ENCODE data around the gene ENO1. TPM values are rescaled to one million over a fixed set of nuclear protein-coding genes. Genes with fewer than 3 reads are reported as not detected.

Gene ENO1
- total RNA-seq, 1 donor = 1,591 TPM

DNA sequence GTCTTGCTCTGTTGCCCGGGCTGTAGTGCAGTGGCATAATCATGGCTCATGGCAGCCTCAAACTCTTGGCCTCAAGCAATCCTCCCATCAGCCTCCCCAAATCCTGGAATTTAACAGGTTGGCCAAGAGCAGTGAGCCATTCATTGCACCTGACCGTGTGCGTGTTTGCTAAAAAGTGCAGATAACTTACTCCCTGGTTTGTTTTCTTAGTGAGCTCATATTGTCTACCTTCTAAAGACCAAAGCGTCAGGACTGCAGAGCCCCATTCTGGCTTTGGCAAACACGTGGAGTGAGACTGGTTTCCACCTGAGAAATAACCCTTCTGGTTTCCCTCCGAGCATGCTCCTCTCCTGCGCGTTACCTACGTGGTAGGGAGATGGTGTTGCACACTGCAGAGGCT lies 35.0 kb upstream of the ENO1 start:
- Histone ChIP-seq H3K27me3 (ENCODE audit: insufficient read depth, low read length) (no peaks in the 10 kb centered on the region), H2AFZ (ENCODE audit: low read length) (no peak overlapping the region), H3K27ac (ENCODE audit: low read depth, low read length) (no peak overlapping the region), H3K4me2 (ENCODE audit: insufficient read depth, low read length) (no peak overlapping the region), H3K4me1 (ENCODE audit: insufficient read depth, low read length) (no peaks in the 10 kb centered on the region), H3K4me3 (ENCODE audit: insufficient read depth, low read length) (no peak overlapping the region), H3K79me2 (ENCODE audit: insufficient read depth, low read length) (no peaks in the 10 kb centered on the region), H4K20me1 (ENCODE audit: insufficient read depth, low read length) (no peaks in the 10 kb centered on the region), H3K9me3 (ENCODE audit: low read depth, low read length) (no peaks in the 10 kb centered on the region), H3K36me3 (ENCODE audit: insufficient read depth, low read length) (no peaks in the 10 kb centered on the region)
- peak; percentile 42 for DNase-seq (ENCODE audit: insufficient read length, low spot score, missing footprints)
- TF ChIP-seq, protein P1, sequence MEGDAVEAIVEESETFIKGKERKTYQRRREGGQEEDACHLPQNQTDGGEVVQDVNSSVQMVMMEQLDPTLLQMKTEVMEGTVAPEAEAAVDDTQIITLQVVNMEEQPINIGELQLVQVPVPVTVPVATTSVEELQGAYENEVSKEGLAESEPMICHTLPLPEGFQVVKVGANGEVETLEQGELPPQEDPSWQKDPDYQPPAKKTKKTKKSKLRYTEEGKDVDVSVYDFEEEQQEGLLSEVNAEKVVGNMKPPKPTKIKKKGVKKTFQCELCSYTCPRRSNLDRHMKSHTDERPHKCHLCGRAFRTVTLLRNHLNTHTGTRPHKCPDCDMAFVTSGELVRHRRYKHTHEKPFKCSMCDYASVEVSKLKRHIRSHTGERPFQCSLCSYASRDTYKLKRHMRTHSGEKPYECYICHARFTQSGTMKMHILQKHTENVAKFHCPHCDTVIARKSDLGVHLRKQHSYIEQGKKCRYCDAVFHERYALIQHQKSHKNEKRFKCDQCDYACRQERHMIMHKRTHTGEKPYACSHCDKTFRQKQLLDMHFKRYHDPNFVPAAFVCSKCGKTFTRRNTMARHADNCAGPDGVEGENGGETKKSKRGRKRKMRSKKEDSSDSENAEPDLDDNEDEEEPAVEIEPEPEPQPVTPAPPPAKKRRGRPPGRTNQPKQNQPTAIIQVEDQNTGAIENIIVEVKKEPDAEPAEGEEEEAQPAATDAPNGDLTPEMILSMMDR (IDR thresholded peaks at IDR 0.05; ENCODE audit: extremely low read depth, low read depth, low read length) = no peak

DNA sequence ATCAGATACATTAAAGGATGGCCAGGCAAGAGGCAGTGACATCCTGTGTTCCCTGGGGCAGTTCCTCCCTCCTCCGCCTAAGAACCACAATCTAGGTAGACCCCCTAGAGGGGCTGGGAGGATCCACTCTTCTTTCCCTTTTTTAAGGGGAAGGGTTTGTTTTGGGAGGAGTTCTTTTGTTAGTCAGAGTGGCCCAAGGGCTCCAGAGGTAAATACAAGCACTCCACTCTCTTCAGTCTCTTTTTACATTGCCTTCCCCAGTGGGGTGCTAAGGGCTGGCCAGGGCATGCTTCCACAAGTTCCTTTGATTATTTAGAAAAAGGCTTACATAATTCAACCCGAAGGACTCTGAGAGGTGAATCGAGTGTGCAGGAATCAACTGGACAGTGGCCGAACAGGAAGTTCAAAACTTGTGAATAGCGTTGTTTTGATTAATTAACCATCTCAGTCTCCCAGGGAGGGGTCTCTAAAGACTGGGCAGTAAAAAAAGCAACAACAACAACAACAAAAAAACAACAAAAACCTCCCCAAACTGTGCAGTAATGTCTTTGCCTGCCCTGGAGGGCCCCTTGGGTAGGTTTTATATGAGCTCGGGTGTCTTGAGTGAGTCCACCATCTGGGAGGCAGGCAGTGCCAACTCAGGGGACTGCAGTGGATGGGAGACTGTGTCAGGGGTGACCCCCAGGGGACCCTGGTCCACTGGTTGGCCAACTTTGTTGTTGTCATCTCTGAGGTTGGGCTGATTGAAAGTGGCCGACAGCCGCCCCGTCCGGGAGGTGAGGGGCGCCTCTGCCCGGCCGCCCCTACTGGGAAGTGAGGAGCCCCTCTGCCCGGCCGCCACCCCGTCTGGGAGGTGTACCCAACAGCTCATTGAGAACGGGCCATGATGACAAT lies 33.2 kb upstream of the ENO1 start:
- Histone ChIP-seq H4K20me1 (ENCODE audit: insufficient read depth, low read length) (no peaks in the 10 kb centered on the region), H3K27me3 (ENCODE audit: insufficient read depth, low read length) (no peaks in the 10 kb centered on the region), H3K4me1 (ENCODE audit: insufficient read depth, low read length) (no peaks in the 10 kb centered on the region), H3K27ac (ENCODE audit: low read depth, low read length) (no peak overlapping the region), H3K4me3 (ENCODE audit: insufficient read depth, low read length) (no peak overlapping the region), H3K4me2 (ENCODE audit: insufficient read depth, low read length) (no peak overlapping the region), H3K9me3 (ENCODE audit: low read depth, low read length) (no peaks in the 10 kb centered on the region), H3K36me3 (ENCODE audit: insufficient read depth, low read length) (no peaks in the 10 kb centered on the region), H3K79me2 (ENCODE audit: insufficient read depth, low read length) (no peaks in the 10 kb centered on the region), H2AFZ (ENCODE audit: low read length) (no peak overlapping the region)
- DNase-seq (ENCODE audit: insufficient read length, low spot score, missing footprints) = peak; percentile 69
- TF ChIP-seq, protein P1 (IDR thresholded peaks at IDR 0.05; ENCODE audit: extremely low read depth, low read depth, low read length) = no peak

DNA sequence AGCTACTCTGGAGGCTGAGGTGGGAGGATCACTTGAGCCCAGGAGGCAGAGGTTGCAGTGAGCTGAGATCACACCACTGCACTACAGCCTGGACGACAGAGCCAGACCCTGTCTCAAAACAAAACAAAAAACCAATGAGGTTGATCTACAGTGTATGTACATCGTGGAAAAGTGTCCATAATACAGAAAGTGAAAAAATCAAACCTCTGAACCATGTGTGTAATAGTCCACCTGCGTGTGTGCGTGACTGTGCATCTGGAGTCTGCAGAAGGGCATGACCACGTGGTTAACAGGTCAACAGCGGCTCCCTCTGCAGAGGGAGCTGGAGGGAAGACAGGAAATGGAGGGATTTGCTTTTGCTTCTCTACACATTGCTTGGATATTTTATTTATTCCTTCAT lies 32.4 kb upstream of the ENO1 start:
- no peaks in the 10 kb centered on the region for H3K9me3 ChIP-seq (ENCODE audit: low read depth, low read length)
- H3K27me3 ChIP-seq (ENCODE audit: insufficient read depth, low read length) = no peaks in the 10 kb centered on the region
- no peak overlapping the region for H3K4me2 ChIP-seq (ENCODE audit: insufficient read depth, low read length)
- H3K4me3 ChIP-seq (ENCODE audit: insufficient read depth, low read length) = no peak overlapping the region
- TF ChIP-seq, protein P1 (IDR thresholded peaks at IDR 0.05; ENCODE audit: extremely low read depth, low read depth, low read length) = no peak
- no peaks in the 10 kb centered on the region for H3K4me1 ChIP-seq (ENCODE audit: insufficient read depth, low read length)
- no peak for DNase-seq (ENCODE audit: insufficient read length, low spot score, missing footprints)
- H4K20me1 ChIP-seq (ENCODE audit: insufficient read depth, low read length) = no peaks in the 10 kb centered on the region
- no peaks in the 10 kb centered on the region for H3K36me3 ChIP-seq (ENCODE audit: insufficient read depth, low read length)
- no peak overlapping the region for H2AFZ ChIP-seq (ENCODE audit: low read length)
- H3K79me2 ChIP-seq (ENCODE audit: insufficient read depth, low read length) = no peaks in the 10 kb centered on the region
- H3K27ac ChIP-seq (ENCODE audit: low read depth, low read length) = no peak overlapping the region

DNA sequence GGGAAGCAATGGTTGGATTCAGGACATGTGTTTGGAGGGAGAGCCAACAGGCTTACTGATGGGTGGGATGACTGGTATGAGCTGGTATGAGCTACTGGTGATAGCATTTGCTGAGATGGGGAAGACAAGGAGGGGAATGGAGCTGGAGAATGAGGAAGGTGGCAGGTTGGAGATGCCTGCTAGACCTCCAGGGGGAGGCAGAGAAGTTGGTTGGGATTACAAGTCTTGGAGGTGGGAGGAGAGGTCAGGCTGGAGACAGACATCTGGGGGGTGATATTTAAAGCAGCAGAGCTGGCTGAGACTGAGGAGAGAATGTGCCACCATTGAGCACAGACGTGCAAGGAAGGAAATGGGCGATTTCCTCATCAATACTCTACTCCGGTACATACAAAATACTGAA lies 31.8 kb upstream of the ENO1 start:
- H3K27ac ChIP-seq (ENCODE audit: low read depth, low read length) = no peak overlapping the region
- TF ChIP-seq, protein P1 (IDR thresholded peaks at IDR 0.05; ENCODE audit: extremely low read depth, low read depth, low read length) = no peak
- H3K27me3 ChIP-seq (ENCODE audit: insufficient read depth, low read length) = no peaks in the 10 kb centered on the region
- H2AFZ ChIP-seq (ENCODE audit: low read length) = no peak overlapping the region
- no peaks in the 10 kb centered on the region for H3K9me3 ChIP-seq (ENCODE audit: low read depth, low read length)
- H3K36me3 ChIP-seq (ENCODE audit: insufficient read depth, low read length) = no peaks in the 10 kb centered on the region
- H3K4me3 ChIP-seq (ENCODE audit: insufficient read depth, low read length) = no peak overlapping the region
- peaks cover 5% of the 10 kb centered on the region for H3K4me1 ChIP-seq (ENCODE audit: insufficient read depth, low read length)
- no peaks in the 10 kb centered on the region for H4K20me1 ChIP-seq (ENCODE audit: insufficient read depth, low read length)
- H3K4me2 ChIP-seq (ENCODE audit: insufficient read depth, low read length) = no peak overlapping the region
- DNase-seq (ENCODE audit: insufficient read length, low spot score, missing footprints) = peak; percentile 39
- no peaks in the 10 kb centered on the region for H3K79me2 ChIP-seq (ENCODE audit: insufficient read depth, low read length)

Data from osteoblast (primary cell).